GM15510 (cell line): Measurements from ENCODE around the gene RNF17.

ENCODE experiments used
- POLR2A ChIP-seq: IDR thresholded peaks from 3 replicates; pipeline ENCODE4 v1.6.1; 2011; ENCODE audit warnings: borderline replicate concordance; ENCODE audit not compliant: insufficient read length; ENCODE audit errors: extremely low read depth

The RNF17 gene

GRCh38 chr13:24741016-24741662 is 22.8 kb upstream of the RNF17 start:
- TF ChIP-seq POLR2A, result no peak

- no peak for TF ChIP-seq POLR2A
These were observed 22.2 kb upstream of the RNF17 start for GRCh38 chr13:24741791-24742190.

GRCh38 chr13:24742294-24742693 is 21.7 kb upstream of the RNF17 start:
- TF ChIP-seq POLR2A, result no peak

GRCh38 chr13:24742977-24743376 is 21.0 kb upstream of the RNF17 start:
- no peak for TF ChIP-seq POLR2A

GRCh38 chr13:24744247-24744646 is 19.7 kb upstream of the RNF17 start:
- no peak for TF ChIP-seq POLR2A

GRCh38 chr13:24745516-24745860 is 18.5 kb upstream of the RNF17 start:
- no peak for TF ChIP-seq POLR2A

- no peak for TF ChIP-seq POLR2A
These were observed 17.9 kb upstream of the RNF17 start for GRCh38 chr13:24745861-24746617.

GRCh38 chr13:24746618-24747247 is 17.2 kb upstream of the RNF17 start:
- no peak for TF ChIP-seq POLR2A

GRCh38 chr13:24747248-24748060 is 16.5 kb upstream of the RNF17 start:
- TF ChIP-seq POLR2A, result no peak

- no peak for TF ChIP-seq POLR2A
These were observed 15.9 kb upstream of the RNF17 start for GRCh38 chr13:24748061-24748400.

GRCh38 chr13:24759197-24759596 is 4.8 kb upstream of the RNF17 start:
- TF ChIP-seq POLR2A, result no peak

- no peak for TF ChIP-seq POLR2A
These were observed 284 bp downstream of the RNF17 start for GRCh38 chr13:24764276-24764630.

GRCh38 chr13:24777171-24777570 is 13.2 kb downstream of the RNF17 start:
- TF ChIP-seq POLR2A, result no peak

- no peak for TF ChIP-seq POLR2A
These were observed 20.4 kb downstream of the RNF17 start for GRCh38 chr13:24784319-24784718.

GRCh38 chr13:24788538-24788937 is 24.6 kb downstream of the RNF17 start:
- TF ChIP-seq POLR2A, result no peak

GRCh38 chr13:24802074-24802473 is 38.1 kb downstream of the RNF17 start:
- TF ChIP-seq POLR2A, result no peak

GRCh38 chr13:24821207-24821606 is 57.2 kb downstream of the RNF17 start:
- TF ChIP-seq POLR2A, result no peak
